ENCODE results near the gene TNFAIP8. TPM values are rescaled to one million over a fixed set of nuclear protein-coding genes. Genes with fewer than 3 reads are reported as not detected.

TNFAIP8 gene
- total RNA-seq, 6 experiments from 2014 or later, result 8.0 to 13.9 (median 10.5) TPM

- H3K4me1 Mint-ChIP-seq (ENCODE audit: low read depth), result peaks cover 14% of the 10 kb centered on the region
- H3K36me3 Mint-ChIP-seq (ENCODE audit: low read depth), result no peaks in the 10 kb centered on the region
- no peak for TF ChIP-seq CTCF (IDR thresholded peaks at IDR 0.05)
- no peaks in the 10 kb centered on the region for H3K9me3 Mint-ChIP-seq
- H3K4me3 Mint-ChIP-seq, result no peak overlapping the region
- no peaks in the 10 kb centered on the region; the same call in 1 of the 2 replicates for H3K27me3 Mint-ChIP-seq (ENCODE audit: insufficient read depth)
- no peak for DNase-seq
- no peak overlapping the region for H3K27ac Mint-ChIP-seq
These were observed 16.5 kb upstream of the TNFAIP8 start for GRCh38 chr5:119339344-119339743.

- Mint-ChIP-seq H3K4me3 (no peak overlapping the region), H3K36me3 (ENCODE audit: low read depth) (no peaks in the 10 kb centered on the region), H3K27me3 (ENCODE audit: insufficient read depth) (no peaks in the 10 kb centered on the region; the same call in 1 of the 2 replicates), H3K27ac (no peak overlapping the region), H3K4me1 (ENCODE audit: low read depth) (peaks cover 14% of the 10 kb centered on the region), H3K9me3 (no peaks in the 10 kb centered on the region)
- DNase-seq, result no peak
- TF ChIP-seq CTCF (IDR thresholded peaks at IDR 0.05), result no peak
These were observed 15.9 kb upstream of the TNFAIP8 start for GRCh38 chr5:119339965-119340364.

GRCh38 chr5:119340597-119341218 is 15.1 kb upstream of the TNFAIP8 start:
- Mint-ChIP-seq H3K4me1 (ENCODE audit: low read depth) (peaks cover 14% of the 10 kb centered on the region), H3K36me3 (ENCODE audit: low read depth) (no peaks in the 10 kb centered on the region), H3K4me3 (no peak overlapping the region), H3K27me3 (ENCODE audit: insufficient read depth) (no peaks in the 10 kb centered on the region; the same call in 1 of the 2 replicates), H3K9me3 (no peaks in the 10 kb centered on the region), H3K27ac (no peak overlapping the region)
- no peak for TF ChIP-seq CTCF (IDR thresholded peaks at IDR 0.05)
- no peak for DNase-seq

- H3K27ac Mint-ChIP-seq, result no peak overlapping the region
- TF ChIP-seq CTCF (IDR thresholded peaks at IDR 0.05), result no peak
- H3K27me3 Mint-ChIP-seq (ENCODE audit: insufficient read depth), result no peaks in the 10 kb centered on the region
- H3K9me3 Mint-ChIP-seq, result no peaks in the 10 kb centered on the region
- H3K4me3 Mint-ChIP-seq, result no peak overlapping the region
- no peaks in the 10 kb centered on the region for H3K36me3 Mint-ChIP-seq (ENCODE audit: low read depth)
- DNase-seq, result no peak
- H3K4me1 Mint-ChIP-seq (ENCODE audit: low read depth), result peaks cover 13% of the 10 kb centered on the region
These were observed 14.1 kb upstream of the TNFAIP8 start for GRCh38 chr5:119341452-119342349.

GRCh38 chr5:119342406-119342805 is 13.4 kb upstream of the TNFAIP8 start:
- no peaks in the 10 kb centered on the region for H3K27me3 Mint-ChIP-seq (ENCODE audit: insufficient read depth)
- no peak overlapping the region for H3K27ac Mint-ChIP-seq
- no peaks in the 10 kb centered on the region for H3K9me3 Mint-ChIP-seq
- no peaks in the 10 kb centered on the region for H3K36me3 Mint-ChIP-seq (ENCODE audit: low read depth)
- peaks cover 7% of the 10 kb centered on the region for H3K4me1 Mint-ChIP-seq (ENCODE audit: low read depth)
- no peak for TF ChIP-seq CTCF (IDR thresholded peaks at IDR 0.05)
- no peak overlapping the region for H3K4me3 Mint-ChIP-seq
- DNase-seq, result no peak

All from HFFc6 (cell line).